Transverse colon (tissue), 3 donors: ENCODE results near the gene NOL3.

ENCODE experiments used
- EP300 ChIP-seq: sonication (generic); formaldehyde crosslinking; IDR thresholded peaks from one replicate; pipeline ENCODE4 v1.6.1; 2017; ENCODE audit warnings: antibody characterized with exemption, low read depth
- TF ChIP-seq, protein P1 (sequence below), 5 experiments: fragments of 200-600 bp in 3 of 5; fragments of 450-650 bp in 2 of 5; sonication (generic) in 3 of 5; IDR thresholded peaks; 1 replicate in 2 of 5; 2 replicates in 3 of 5; pipeline ENCODE4 v1.5.1; 2016 to 2017; ENCODE audit warnings: antibody characterized with exemption in 5 of 5, inconsistent platforms in 3 of 5, mild to moderate bottlenecking in 2 of 5, moderate library complexity in 1 of 5

DNA sequence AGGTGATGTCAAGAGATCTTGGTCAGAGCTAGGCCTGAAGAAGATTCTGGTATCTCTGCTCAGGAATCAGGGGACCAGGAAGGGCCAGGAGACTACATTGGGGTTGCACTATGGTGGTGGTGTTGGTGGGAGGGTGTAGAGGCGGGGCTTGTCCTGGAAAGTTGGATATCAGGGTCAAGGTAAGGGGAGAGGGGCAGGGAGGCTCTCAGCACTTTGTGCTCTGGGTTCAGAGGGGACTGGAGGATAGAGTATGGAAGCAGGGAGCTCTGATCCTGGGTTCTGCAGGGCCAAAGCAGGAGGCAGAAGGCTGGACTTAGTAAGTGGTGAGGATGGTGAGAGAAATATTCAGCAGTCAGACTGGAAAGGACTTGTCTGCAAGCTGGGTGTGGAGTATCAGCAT is 3.0 kb downstream of the NOL3 start:
- TF ChIP-seq EP300, result no peak
- TF ChIP-seq, protein P1, sequence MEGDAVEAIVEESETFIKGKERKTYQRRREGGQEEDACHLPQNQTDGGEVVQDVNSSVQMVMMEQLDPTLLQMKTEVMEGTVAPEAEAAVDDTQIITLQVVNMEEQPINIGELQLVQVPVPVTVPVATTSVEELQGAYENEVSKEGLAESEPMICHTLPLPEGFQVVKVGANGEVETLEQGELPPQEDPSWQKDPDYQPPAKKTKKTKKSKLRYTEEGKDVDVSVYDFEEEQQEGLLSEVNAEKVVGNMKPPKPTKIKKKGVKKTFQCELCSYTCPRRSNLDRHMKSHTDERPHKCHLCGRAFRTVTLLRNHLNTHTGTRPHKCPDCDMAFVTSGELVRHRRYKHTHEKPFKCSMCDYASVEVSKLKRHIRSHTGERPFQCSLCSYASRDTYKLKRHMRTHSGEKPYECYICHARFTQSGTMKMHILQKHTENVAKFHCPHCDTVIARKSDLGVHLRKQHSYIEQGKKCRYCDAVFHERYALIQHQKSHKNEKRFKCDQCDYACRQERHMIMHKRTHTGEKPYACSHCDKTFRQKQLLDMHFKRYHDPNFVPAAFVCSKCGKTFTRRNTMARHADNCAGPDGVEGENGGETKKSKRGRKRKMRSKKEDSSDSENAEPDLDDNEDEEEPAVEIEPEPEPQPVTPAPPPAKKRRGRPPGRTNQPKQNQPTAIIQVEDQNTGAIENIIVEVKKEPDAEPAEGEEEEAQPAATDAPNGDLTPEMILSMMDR (IDR thresholded peaks at IDR 0.05), result no peak
